Epithelial cell of esophagus (primary cell): ENCODE results near the gene RPL10.

ENCODE experiments used
- DNase-seq: peaks from one replicate; pipeline ENCODE4 v3.0.0; 2010; ENCODE audit warnings: low read depth
- H3K4me3 ChIP-seq: 2 replicates; pipeline ENCODE4 v1.5.1; 2011; ENCODE audit warnings: mild to moderate bottlenecking, low read length, control low read depth
- CTCF ChIP-seq: IDR thresholded peaks from 2 replicates; pipeline ENCODE4 v1.5.1; 2011; ENCODE audit warnings: low read depth, mild to moderate bottlenecking, low read length, control low read depth, inconsistent platforms; ENCODE audit not compliant: insufficient read depth; ENCODE audit errors: missing control alignments

RPL10 gene

DNA sequence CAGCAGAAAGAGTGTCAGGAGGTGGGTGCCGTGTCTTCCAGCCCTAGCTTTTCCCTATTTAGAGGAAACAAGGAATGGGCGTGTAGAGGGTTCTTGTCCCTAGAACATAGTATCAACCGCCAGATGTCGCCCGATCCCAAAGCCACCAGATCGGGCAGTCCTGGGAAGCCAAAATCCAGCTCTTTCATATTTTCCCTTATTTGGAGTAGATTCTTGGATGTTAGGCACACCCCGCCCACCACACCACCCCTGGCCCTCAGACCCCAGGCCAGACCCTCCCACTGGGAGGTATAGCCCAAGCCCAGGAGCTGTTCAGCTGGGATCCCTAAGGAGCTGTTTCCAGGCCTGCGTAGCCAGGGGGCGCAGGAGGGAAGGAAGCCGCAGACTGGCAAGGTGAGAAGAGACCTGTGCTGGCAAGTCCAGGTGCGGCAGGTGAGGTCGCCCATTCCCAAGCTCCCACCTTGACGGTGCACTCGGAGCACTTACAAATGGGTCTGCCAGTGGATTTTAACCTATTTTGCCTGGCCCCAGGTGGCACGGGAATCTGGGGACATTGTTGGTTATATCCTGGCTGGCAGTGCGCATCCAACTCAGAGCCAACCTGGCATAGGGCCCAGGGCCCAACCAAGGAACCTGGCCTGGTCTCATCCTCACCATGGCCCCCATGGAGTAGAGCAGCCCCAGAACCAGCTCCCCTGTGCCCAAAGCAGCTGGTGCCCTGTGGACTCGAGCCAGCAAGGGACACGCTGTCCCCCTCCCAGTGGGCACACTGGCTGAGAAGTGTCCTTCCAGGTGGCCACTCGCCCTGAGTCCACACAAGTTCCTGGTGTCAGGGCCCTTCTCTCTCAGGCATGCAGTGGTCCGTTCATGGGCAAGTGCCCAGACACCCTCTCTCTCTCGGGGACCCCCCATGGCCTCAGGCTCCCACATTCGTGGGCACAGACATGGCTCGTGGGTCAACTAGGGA is 24.6 kb upstream of the RPL10 start:
- H3K4me3 ChIP-seq = peak overlapping the region; percentile 61
- DNase-seq = peak; percentile 85
- peak; percentile 72 for TF ChIP-seq CTCF

GRCh38 chrX:154374313-154375155 is 23.6 kb upstream of the RPL10 start, which contains the start of gene FLNA:
Gene FLNA, minus strand, starts transcription at chrX:154374634. Its CDS starts 3,389 bp downstream, at chrX:154371245.
- no peak for TF ChIP-seq CTCF
- peak within 1 kb of the TSS; percentile 61 for H3K4me3 ChIP-seq
- peak; percentile 15 for DNase-seq

- TF ChIP-seq CTCF = no peak
- no peak for DNase-seq
- H3K4me3 ChIP-seq = peak overlapping the region; percentile 41
These were observed 23.0 kb upstream of the RPL10 start for GRCh38 chrX:154375156-154375504.

GRCh38 chrX:154376774-154377173 is 21.4 kb upstream of the RPL10 start:
- TF ChIP-seq CTCF = no peak
- no peak for DNase-seq
- H3K4me3 ChIP-seq = no peak overlapping the region

GRCh38 chrX:154378059-154378798 is 19.9 kb upstream of the RPL10 start:
- no peak for TF ChIP-seq CTCF
- peak; percentile 50 for DNase-seq

DNA sequence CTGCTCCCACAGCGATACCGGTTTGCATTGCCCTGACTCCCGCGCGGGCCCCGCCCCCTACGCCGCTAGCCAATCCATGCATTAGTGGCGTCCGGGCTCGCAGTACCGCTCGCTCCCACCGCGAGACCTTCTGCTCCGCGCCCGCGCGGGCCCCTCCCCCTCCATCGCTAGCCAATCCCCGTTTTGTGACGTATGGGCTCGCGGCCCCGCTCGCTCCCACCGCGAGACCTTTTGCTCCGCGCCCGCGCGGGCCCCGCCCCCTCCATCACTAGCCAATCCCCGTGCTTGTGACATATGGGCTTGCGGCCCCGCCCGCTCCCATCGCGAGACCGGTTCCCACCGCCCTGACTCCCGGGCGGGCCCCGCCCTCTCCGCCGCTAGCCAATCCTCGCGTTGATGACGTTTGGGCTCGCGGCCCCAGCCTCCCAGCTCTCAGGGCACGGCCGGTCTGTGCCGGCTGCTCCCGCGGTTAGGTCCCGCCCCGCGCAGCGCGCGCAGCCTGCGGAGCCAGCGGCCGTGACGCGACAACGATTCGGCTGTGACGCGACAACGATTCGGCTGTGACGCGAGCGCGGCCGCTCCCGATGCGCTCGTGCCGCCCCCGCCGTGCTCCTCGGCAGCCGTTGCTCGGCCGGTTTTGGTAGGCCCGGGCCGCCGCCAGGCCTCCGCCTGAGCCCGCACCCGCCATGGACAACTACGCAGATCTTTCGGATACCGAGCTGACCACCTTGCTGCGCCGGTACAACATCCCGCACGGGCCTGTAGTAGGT is 19.2 kb upstream of the RPL10 start, which contains the start of gene EMD:
EMD (plus strand) TSS at position 497 of the 770 bp plus-strand sequence; CDS start at position 687, 190 bp downstream.
- no peak for TF ChIP-seq CTCF
- peak within 1 kb of the TSS; percentile 66 for H3K4me3 ChIP-seq
- DNase-seq = peak; percentile 97

More at GRCh38 chrX:154378059-154378798, 19.9 kb upstream of the RPL10 start:
- H3K4me3 ChIP-seq = peak overlapping the region; percentile 34
